DOHH2 (cell line): ENCODE measurements around the gene HIGD1B.

Experiments
- H3F3A ChIP-seq: fragments of 200-600 bp; sonication (generic), shearing (Covaris generic); 2 replicates; pipeline ENCODE4 v1.6.0; 2016; ENCODE audit warnings: antibody characterized with exemption, mild to moderate bottlenecking; ENCODE audit not compliant: control insufficient read depth, insufficient read depth
- H3K27ac ChIP-seq: fragments of 200-600 bp; sonication (generic); 2 replicates; pipeline ENCODE4 v1.5.1; 2014; ENCODE audit warnings: low read depth, mild to moderate bottlenecking, low read length, moderate library complexity
- H3K27me3 ChIP-seq: fragments of 200-600 bp; sonication (generic); 2 replicates; pipeline ENCODE4 v1.6.1; 2014; ENCODE audit warnings: mild to moderate bottlenecking, low read length, mixed read lengths; ENCODE audit not compliant: control insufficient read depth
- H3K36me3 ChIP-seq: fragments of 200-600 bp; sonication (generic); 2 replicates; pipeline ENCODE4 v1.6.1; 2014; ENCODE audit warnings: mild to moderate bottlenecking, low read length, moderate library complexity, mixed read lengths; ENCODE audit not compliant: control insufficient read depth
- H3K4me1 ChIP-seq: fragments of 200-600 bp; sonication (generic); 2 replicates; pipeline ENCODE4 v1.6.1; 2014; ENCODE audit warnings: mild to moderate bottlenecking, low read length, mixed read lengths; ENCODE audit not compliant: control insufficient read depth
- H3K4me2 ChIP-seq: fragments of 200-600 bp; sonication (generic); 2 replicates; pipeline ENCODE4 v1.6.0; 2014; ENCODE audit warnings: mild to moderate bottlenecking, low read length, moderate library complexity
- H3K4me3 ChIP-seq: fragments of 200-600 bp; sonication (generic); 2 replicates; pipeline ENCODE4 v1.5.1; 2014; ENCODE audit warnings: mild to moderate bottlenecking, low read length, mixed read lengths
- H3K79me2 ChIP-seq: fragments of 200-600 bp; sonication (generic); 2 replicates; pipeline ENCODE4 v1.6.1; 2014; ENCODE audit warnings: mild to moderate bottlenecking, low read length, mixed read lengths; ENCODE audit not compliant: control insufficient read depth
- H3K9me2 ChIP-seq: fragments of 200-600 bp; sonication (generic); replicated peaks from 2 replicates; pipeline ENCODE4 v1.6.1; 2014; ENCODE audit warnings: mild to moderate bottlenecking, low read length, mixed read lengths; ENCODE audit not compliant: control insufficient read depth
- H3K9me3 ChIP-seq: fragments of 200-600 bp; sonication (generic); 2 replicates; pipeline ENCODE4 v1.6.1; 2014; ENCODE audit warnings: antibody characterized with exemption, low read length, mixed read lengths; ENCODE audit not compliant: control insufficient read depth, insufficient read depth
- H4K20me1 ChIP-seq: fragments of 200-600 bp; sonication (generic); 2 replicates; pipeline ENCODE4 v1.6.0; 2014; ENCODE audit warnings: low read depth, mild to moderate bottlenecking, antibody characterized with exemption, low read length, moderate library complexity; ENCODE audit not compliant: control insufficient read depth, insufficient read depth
- EZH2phosphoT487 ChIP-seq: fragments of 200-600 bp; sonication (generic); IDR thresholded peaks from 2 replicates; pipeline ENCODE4 v1.6.1; 2017; ENCODE audit warnings: borderline replicate concordance, mild to moderate bottlenecking, antibody characterized with exemption, low read length, moderate library complexity, mixed read lengths
- TF ChIP-seq, protein P1 (sequence below): fragments of 200-600 bp; sonication (generic); IDR thresholded peaks from one replicate; pipeline ENCODE4 v1.5.1; 2014; ENCODE audit warnings: antibody characterized with exemption, mild to moderate bottlenecking, low read depth, low read length; ENCODE audit not compliant: poor library complexity, severe bottlenecking

Gene HIGD1B

DNA sequence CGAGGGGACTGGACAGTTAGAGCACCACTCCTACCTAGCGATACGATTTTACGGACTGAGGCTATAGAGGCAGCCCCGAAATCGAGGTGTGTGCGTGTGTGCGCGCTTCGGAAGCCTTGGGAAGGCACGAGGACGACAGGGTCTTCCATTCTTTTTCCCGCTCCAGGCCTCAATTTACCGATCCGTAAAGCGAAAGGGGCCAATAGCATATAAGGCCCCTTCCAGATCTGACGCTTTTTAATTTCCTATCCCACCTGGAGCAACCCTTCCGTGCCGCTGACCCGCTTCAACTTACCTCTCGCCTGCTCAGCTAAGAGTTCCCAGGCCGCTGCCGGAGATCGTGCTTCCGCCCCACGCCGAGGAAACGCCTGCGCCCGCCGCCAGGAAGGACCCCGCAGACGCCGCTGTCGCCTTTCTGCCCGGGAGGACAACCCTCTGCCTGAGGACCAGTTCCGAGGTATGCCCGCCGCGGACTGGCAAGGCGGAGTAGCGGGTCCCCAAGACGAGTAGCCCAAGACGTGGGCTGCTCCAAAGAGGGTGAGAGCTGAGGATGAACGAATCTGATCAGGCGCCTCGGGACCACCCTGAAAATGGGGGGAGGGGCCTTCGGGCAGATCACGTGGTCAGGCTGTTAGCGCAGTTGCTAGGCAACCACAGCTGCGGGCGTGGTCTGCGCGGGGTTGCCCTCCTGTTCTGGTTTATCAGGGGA, 51.5 kb downstream of the HIGD1B start, which contains the start of gene EFTUD2:
Gene EFTUD2, minus strand, starts transcription at position 372 of the 709 bp plus-strand sequence. CDS start 4,924 bp downstream, outside the sequence.
- TF ChIP-seq, protein P1, sequence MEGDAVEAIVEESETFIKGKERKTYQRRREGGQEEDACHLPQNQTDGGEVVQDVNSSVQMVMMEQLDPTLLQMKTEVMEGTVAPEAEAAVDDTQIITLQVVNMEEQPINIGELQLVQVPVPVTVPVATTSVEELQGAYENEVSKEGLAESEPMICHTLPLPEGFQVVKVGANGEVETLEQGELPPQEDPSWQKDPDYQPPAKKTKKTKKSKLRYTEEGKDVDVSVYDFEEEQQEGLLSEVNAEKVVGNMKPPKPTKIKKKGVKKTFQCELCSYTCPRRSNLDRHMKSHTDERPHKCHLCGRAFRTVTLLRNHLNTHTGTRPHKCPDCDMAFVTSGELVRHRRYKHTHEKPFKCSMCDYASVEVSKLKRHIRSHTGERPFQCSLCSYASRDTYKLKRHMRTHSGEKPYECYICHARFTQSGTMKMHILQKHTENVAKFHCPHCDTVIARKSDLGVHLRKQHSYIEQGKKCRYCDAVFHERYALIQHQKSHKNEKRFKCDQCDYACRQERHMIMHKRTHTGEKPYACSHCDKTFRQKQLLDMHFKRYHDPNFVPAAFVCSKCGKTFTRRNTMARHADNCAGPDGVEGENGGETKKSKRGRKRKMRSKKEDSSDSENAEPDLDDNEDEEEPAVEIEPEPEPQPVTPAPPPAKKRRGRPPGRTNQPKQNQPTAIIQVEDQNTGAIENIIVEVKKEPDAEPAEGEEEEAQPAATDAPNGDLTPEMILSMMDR: no peak
- TF ChIP-seq EZH2phosphoT487: no peak
- Histone ChIP-seq H3K4me1 (peaks cover 19% of the 10 kb centered on the region), H4K20me1 (no peaks in the 10 kb centered on the region), H3K4me3 (peak within 1 kb of the TSS; percentile 81), H3K27me3 (peaks cover 29% of the 10 kb centered on the region), H3K27ac (peak within 1 kb of the TSS; percentile 72), H3F3A (0 out of 2 replicates have a peak, but pooled peaks cover 4% of the 10 kb centered on the region), H3K9me2 (no peaks in the 10 kb centered on the region), H3K4me2 (peak within 1 kb of the TSS; percentile 88), H3K36me3 (peaks cover 18% of the 10 kb centered on the region), H3K9me3 (no peaks in the 10 kb centered on the region), H3K79me2 (peaks cover 52% of the 10 kb centered on the region)
